ENCODE data around the gene OSR1. TPM values are rescaled to one million over a fixed set of nuclear protein-coding genes. Genes with fewer than 3 reads are reported as not detected.

Gene OSR1
- total and polyA plus RNA-seq, 9 of the 15 experiments (the other 6 are each of a cell fraction or from before 2014, with no cell fraction given) = not detected

DNA sequence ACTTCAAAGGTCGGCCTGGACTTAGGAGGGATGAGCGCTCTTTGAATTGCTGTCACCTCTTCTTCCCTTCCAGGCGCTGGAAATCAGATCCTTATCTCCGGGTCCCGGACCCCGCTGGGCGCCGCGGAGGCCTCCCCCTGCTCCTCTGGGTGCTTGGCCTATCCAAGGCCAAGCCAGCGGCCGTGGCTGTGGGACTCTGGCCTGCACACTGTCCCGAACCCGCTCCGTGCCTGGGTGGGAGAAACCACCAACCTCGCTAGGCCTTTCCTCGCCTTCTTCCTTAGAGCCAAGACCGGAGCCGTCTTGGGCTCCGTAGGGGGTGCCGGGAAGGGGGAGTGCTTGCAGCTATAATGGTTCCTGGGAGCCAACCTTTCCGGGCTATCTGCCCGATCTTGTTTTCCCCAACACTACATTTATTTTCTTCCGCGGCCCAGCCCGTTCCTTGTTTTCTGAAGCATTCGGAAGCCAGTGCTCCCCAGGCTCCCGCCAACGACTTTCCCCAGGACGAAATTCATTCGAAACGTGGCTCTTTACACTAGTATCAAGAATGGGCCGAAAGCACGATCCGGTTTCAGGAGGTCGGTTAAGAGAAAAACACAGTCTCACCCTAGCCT, 2.4 kb downstream of the OSR1 start (continued):
- TF ChIP-seq, protein P1, sequence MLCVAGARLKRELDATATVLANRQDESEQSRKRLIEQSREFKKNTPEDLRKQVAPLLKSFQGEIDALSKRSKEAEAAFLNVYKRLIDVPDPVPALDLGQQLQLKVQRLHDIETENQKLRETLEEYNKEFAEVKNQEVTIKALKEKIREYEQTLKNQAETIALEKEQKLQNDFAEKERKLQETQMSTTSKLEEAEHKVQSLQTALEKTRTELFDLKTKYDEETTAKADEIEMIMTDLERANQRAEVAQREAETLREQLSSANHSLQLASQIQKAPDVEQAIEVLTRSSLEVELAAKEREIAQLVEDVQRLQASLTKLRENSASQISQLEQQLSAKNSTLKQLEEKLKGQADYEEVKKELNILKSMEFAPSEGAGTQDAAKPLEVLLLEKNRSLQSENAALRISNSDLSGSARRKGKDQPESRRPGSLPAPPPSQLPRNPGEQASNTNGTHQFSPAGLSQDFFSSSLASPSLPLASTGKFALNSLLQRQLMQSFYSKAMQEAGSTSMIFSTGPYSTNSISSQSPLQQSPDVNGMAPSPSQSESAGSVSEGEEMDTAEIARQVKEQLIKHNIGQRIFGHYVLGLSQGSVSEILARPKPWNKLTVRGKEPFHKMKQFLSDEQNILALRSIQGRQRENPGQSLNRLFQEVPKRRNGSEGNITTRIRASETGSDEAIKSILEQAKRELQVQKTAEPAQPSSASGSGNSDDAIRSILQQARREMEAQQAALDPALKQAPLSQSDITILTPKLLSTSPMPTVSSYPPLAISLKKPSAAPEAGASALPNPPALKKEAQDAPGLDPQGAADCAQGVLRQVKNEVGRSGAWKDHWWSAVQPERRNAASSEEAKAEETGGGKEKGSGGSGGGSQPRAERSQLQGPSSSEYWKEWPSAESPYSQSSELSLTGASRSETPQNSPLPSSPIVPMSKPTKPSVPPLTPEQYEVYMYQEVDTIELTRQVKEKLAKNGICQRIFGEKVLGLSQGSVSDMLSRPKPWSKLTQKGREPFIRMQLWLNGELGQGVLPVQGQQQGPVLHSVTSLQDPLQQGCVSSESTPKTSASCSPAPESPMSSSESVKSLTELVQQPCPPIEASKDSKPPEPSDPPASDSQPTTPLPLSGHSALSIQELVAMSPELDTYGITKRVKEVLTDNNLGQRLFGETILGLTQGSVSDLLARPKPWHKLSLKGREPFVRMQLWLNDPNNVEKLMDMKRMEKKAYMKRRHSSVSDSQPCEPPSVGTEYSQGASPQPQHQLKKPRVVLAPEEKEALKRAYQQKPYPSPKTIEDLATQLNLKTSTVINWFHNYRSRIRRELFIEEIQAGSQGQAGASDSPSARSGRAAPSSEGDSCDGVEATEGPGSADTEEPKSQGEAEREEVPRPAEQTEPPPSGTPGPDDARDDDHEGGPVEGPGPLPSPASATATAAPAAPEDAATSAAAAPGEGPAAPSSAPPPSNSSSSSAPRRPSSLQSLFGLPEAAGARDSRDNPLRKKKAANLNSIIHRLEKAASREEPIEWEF (CRISPR knock-in tag; IDR thresholded peaks at IDR 0.05) = no peak
- TF ChIP-seq BRD4 (IDR thresholded peaks at IDR 0.05) (no peak), ZNF140 (CRISPR knock-in tag; IDR thresholded peaks at IDR 0.05) (no peak)
- TF ChIP-seq, protein P2, sequence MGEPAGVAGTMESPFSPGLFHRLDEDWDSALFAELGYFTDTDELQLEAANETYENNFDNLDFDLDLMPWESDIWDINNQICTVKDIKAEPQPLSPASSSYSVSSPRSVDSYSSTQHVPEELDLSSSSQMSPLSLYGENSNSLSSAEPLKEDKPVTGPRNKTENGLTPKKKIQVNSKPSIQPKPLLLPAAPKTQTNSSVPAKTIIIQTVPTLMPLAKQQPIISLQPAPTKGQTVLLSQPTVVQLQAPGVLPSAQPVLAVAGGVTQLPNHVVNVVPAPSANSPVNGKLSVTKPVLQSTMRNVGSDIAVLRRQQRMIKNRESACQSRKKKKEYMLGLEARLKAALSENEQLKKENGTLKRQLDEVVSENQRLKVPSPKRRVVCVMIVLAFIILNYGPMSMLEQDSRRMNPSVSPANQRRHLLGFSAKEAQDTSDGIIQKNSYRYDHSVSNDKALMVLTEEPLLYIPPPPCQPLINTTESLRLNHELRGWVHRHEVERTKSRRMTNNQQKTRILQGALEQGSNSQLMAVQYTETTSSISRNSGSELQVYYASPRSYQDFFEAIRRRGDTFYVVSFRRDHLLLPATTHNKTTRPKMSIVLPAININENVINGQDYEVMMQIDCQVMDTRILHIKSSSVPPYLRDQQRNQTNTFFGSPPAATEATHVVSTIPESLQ (CRISPR knock-in tag; IDR thresholded peaks at IDR 0.05) = no peak
